Thyroid gland (tissue), 4 donors: ENCODE measurements around the gene SCARB1.

Experiments
- POLR2A ChIP-seq, 2 donors: fragments of 450-650 bp; IDR thresholded peaks; one replicate each; pipeline ENCODE4 v1.6.1; 2017; ENCODE audit warnings: antibody characterized with exemption in 2 of 2, mild to moderate bottlenecking in 2 of 2, moderate library complexity in 1 of 2
- TF ChIP-seq, protein P1 (sequence below), 6 experiments: fragments of 200-600 bp in 3 of 6; fragments of 450-650 bp in 3 of 6; sonication (generic) in 3 of 6; IDR thresholded peaks; one replicate each; pipeline ENCODE4 v1.5.1; 2016 to 2019; ENCODE audit warnings: antibody characterized with exemption in 6 of 6, mild to moderate bottlenecking in 2 of 6, inconsistent platforms in 1 of 6, moderate library complexity in 1 of 6

DNA sequence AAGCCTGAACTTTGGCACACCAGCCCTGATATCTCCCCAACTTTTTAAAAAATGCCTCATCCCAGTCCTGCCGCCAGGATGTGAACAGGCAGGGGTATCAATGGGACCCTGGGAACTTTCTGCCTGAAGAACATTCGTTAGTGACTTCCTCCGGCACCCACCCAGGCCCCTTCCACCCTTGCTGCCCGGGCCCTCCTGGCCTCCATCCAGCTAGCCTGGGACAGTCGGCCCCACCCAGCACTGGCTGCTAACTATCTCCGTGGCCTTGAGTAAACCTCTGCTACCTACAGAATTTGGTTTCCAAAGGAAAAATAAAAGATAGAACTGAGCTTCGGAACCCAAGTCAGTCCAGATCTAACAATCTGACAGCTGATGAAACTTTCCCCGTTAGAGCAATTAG lies 14.3 kb downstream of the SCARB1 start:
- TF ChIP-seq, protein P1, sequence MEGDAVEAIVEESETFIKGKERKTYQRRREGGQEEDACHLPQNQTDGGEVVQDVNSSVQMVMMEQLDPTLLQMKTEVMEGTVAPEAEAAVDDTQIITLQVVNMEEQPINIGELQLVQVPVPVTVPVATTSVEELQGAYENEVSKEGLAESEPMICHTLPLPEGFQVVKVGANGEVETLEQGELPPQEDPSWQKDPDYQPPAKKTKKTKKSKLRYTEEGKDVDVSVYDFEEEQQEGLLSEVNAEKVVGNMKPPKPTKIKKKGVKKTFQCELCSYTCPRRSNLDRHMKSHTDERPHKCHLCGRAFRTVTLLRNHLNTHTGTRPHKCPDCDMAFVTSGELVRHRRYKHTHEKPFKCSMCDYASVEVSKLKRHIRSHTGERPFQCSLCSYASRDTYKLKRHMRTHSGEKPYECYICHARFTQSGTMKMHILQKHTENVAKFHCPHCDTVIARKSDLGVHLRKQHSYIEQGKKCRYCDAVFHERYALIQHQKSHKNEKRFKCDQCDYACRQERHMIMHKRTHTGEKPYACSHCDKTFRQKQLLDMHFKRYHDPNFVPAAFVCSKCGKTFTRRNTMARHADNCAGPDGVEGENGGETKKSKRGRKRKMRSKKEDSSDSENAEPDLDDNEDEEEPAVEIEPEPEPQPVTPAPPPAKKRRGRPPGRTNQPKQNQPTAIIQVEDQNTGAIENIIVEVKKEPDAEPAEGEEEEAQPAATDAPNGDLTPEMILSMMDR (IDR thresholded peaks at IDR 0.05): no peak
- no peak for TF ChIP-seq POLR2A (IDR thresholded peaks at IDR 0.05)
